ENCODE data around the gene CAMK1D.

- TF ChIP-seq CTCF (IDR thresholded peaks at IDR 0.05) (no peak), POLR2A (IDR thresholded peaks at IDR 0.05) (no peak)
Measured at GRCh38 chr10:12332572-12333379, 16.6 kb upstream of the CAMK1D start.

Data from heart left ventricle (tissue), 13 donors.